Thyroid gland (tissue), 4 donors: ENCODE data around the gene TIMM13.

Experiments used
- POLR2A ChIP-seq, 2 donors: fragments of 450-650 bp; IDR thresholded peaks; one replicate each; pipeline ENCODE4 v1.6.1; 2017; ENCODE audit warnings: antibody characterized with exemption in 2 of 2, mild to moderate bottlenecking in 2 of 2, moderate library complexity in 1 of 2
- TF ChIP-seq, protein P1 (sequence below), 6 experiments: fragments of 200-600 bp in 3 of 6; fragments of 450-650 bp in 3 of 6; sonication (generic) in 3 of 6; IDR thresholded peaks; one replicate each; pipeline ENCODE4 v1.5.1; 2016 to 2019; ENCODE audit warnings: antibody characterized with exemption in 6 of 6, mild to moderate bottlenecking in 2 of 6, inconsistent platforms in 1 of 6, moderate library complexity in 1 of 6

DNA sequence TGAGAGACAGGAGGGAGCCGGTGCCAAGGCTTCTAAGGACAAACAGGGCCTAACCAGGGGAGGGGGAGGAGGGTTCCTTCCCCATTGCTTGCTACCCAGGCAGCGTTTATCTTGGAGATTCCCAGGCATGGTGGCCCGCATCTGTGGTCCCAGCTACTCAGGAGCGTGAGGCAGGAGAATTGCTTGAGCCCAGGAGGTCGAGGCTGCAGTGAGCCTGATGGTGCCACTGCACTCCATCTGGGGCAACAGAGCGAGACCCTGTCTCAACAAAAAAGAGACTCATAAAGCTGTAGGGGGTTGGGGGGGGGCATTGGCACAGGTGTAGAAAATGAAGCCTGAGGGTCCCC is 11.4 kb downstream of the TIMM13 start:
- TF ChIP-seq, protein P1, sequence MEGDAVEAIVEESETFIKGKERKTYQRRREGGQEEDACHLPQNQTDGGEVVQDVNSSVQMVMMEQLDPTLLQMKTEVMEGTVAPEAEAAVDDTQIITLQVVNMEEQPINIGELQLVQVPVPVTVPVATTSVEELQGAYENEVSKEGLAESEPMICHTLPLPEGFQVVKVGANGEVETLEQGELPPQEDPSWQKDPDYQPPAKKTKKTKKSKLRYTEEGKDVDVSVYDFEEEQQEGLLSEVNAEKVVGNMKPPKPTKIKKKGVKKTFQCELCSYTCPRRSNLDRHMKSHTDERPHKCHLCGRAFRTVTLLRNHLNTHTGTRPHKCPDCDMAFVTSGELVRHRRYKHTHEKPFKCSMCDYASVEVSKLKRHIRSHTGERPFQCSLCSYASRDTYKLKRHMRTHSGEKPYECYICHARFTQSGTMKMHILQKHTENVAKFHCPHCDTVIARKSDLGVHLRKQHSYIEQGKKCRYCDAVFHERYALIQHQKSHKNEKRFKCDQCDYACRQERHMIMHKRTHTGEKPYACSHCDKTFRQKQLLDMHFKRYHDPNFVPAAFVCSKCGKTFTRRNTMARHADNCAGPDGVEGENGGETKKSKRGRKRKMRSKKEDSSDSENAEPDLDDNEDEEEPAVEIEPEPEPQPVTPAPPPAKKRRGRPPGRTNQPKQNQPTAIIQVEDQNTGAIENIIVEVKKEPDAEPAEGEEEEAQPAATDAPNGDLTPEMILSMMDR (IDR thresholded peaks at IDR 0.05) = no peak
- TF ChIP-seq POLR2A (IDR thresholded peaks at IDR 0.05) = no peak
